NT2/D1 (cell line): ENCODE data around the gene PLBD2.

Experiments
- SUZ12 ChIP-seq: IDR thresholded peaks from 2 replicates; pipeline ENCODE4 v1.6.1; 2011; ENCODE audit not compliant: insufficient read length, insufficient read depth; ENCODE audit errors: extremely low read depth
- YY1 ChIP-seq: IDR thresholded peaks from 2 replicates; pipeline ENCODE4 v1.6.1; 2011; ENCODE audit not compliant: insufficient read length, insufficient read depth
- ZNF274 ChIP-seq: IDR thresholded peaks from 2 replicates; pipeline ENCODE4 v1.6.1; 2011; ENCODE audit warnings: mild to moderate bottlenecking, low read depth, low read length

- no peak for TF ChIP-seq SUZ12
- no peak for TF ChIP-seq ZNF274
- no peak for TF ChIP-seq YY1
Measured at GRCh38 chr12:113317122-113317521, 41.3 kb upstream of the PLBD2 start.
